HL-60 (cell line): ENCODE results near the gene DBNDD1.
A peak's percentile ranks its signal among the peaks of the same experiment; 100 is the strongest.
"Not testable (repeated sequence)": the region's sequence is repeated elsewhere in the genome, so short reads cannot be mapped to it uniquely, and the experiment has no call there.

Experiments
- DNase-seq, 2 experiments: peaks; one replicate each; pipeline ENCODE4 v3.0.0-alpha.2; 2010 to 2020; ENCODE audit warnings: low read depth in 1 of 2, low spot score in 1 of 2
- H3K27ac ChIP-seq: fragments of 250-450 bp; sonication (Bioruptor Pico); replicated peaks from 2 replicates; pipeline ENCODE4 v1.5.1; 2020; ENCODE audit warnings: mild to moderate bottlenecking, moderate library complexity
- H3K27me3 ChIP-seq: fragments of 250-450 bp; sonication (Bioruptor Pico); 2 replicates; pipeline ENCODE4 v1.5.1; 2021; ENCODE audit warnings: mild to moderate bottlenecking, moderate library complexity; ENCODE audit not compliant: insufficient read depth, poor library complexity, severe bottlenecking
- H3K4me3 ChIP-seq: replicated peaks from 2 replicates; pipeline ENCODE4 v1.5.1; 2011; ENCODE audit warnings: mild to moderate bottlenecking, control low read depth, low read length; ENCODE audit not compliant: insufficient read depth
- CTCF ChIP-seq: IDR thresholded peaks from one replicate; pipeline ENCODE4 v1.5.1; 2011; ENCODE audit warnings: low read length, control low read depth, inconsistent platforms; ENCODE audit not compliant: insufficient read depth
- GABPA ChIP-seq: IDR thresholded peaks from 2 replicates; pipeline ENCODE4 v1.6.1; 2012; ENCODE audit warnings: low read depth
- POLR2AphosphoS5 ChIP-seq: IDR thresholded peaks from 2 replicates; pipeline ENCODE4 v1.6.1; 2012; ENCODE audit warnings: low read depth
- REST ChIP-seq: IDR thresholded peaks from 2 replicates; pipeline ENCODE4 v1.6.1; 2012; ENCODE audit warnings: low read depth; ENCODE audit not compliant: insufficient replicate concordance
- SPI1 ChIP-seq: IDR thresholded peaks from 2 replicates; pipeline ENCODE4 v1.6.1; 2012; ENCODE audit warnings: low read depth, mild to moderate bottlenecking, borderline replicate concordance

The DBNDD1 gene

DNA sequence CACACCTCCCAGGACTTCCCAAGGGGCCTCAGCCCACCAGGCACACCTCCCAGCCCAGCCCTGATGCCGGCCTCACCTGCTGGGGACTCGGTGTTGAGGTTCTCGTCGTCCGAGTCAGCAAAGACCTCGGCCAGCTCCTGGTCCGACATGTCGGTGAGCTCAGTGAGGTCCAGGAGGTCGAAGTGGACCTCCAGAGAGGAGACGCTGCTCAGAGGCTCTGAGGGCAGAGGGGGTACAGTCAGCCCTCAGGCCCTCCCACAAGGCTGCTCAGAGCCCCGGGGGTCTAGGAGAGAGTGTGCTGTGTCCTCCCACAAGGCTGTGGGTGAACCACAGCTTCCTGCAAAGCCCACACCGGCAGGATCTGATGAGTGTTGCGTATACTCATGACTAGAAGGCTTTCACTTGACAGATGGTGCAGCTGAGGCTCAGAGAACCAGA is 10.5 kb downstream of the DBNDD1 start:
- peak; percentile 65; the same call in 1 of the 2 replicates for TF ChIP-seq POLR2AphosphoS5
- no peak for TF ChIP-seq SPI1
- TF ChIP-seq REST = no peak
- Histone ChIP-seq H3K27me3 (no peaks in the 10 kb centered on the region), H3K4me3 (no peak overlapping the region; the same call in 1 of the 2 replicates), H3K27ac (no peak overlapping the region)
- peak in 1 of 2 experiments; percentile 64 for DNase-seq

DNA sequence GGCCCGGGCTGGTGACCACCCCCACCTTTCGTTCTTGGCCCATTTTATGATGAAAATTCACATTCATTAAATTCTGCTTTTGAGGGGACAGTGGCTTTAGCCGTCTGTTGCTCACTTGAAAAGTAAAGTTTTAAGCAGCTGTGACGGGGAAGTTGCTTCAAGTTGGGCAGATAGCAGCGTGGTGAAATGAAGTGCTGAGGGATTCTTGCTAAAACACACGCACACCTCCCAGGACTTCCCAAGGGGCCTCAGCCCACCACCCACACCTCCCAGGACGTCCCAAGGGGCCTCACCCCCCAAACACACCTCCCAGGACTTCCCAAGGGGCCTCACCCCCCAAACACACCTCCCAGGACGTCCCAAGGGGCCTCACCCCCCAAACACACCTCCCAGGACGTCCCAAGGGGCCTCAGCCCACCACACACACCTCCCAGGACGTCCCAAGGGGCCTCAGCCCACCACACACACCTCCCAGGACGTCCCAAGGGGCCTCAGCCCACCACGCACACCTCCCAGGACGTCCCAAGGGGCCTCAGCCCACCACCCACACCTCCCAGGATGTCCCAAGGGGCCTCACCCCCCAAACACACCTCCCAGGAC is 11.5 kb downstream of the DBNDD1 start:
- H3K27ac ChIP-seq, H3K27me3 ChIP-seq, H3K4me3 ChIP-seq, DNase-seq: not testable (repeated sequence)

DNA sequence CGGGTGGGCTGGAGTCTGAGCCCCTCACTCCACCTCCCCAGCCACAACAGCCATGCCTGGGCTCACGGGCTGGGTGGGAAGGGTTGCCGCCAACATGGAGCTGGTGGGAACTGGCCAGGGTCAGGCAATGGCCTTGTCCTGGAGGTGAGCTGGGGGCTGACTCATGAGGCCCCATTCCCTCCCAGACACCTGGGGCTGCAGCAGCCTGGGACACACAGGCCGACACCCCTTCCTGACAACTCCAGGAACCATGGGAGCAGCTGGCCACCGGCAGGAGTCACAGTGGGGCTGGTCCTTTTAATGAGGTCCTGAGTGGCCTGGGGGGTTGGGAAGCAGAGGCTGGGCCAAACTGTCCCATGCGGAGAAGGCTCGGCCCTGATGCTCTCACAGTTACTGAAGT is 12.2 kb downstream of the DBNDD1 start:
- Histone ChIP-seq H3K4me3 (no peak overlapping the region), H3K27me3 (no peaks in the 10 kb centered on the region), H3K27ac (no peak overlapping the region)
- no peak for TF ChIP-seq POLR2AphosphoS5
- no peak for TF ChIP-seq SPI1
- no peak for TF ChIP-seq REST
- no peak for TF ChIP-seq CTCF
- TF ChIP-seq GABPA = no peak
- no peak for DNase-seq

DNA sequence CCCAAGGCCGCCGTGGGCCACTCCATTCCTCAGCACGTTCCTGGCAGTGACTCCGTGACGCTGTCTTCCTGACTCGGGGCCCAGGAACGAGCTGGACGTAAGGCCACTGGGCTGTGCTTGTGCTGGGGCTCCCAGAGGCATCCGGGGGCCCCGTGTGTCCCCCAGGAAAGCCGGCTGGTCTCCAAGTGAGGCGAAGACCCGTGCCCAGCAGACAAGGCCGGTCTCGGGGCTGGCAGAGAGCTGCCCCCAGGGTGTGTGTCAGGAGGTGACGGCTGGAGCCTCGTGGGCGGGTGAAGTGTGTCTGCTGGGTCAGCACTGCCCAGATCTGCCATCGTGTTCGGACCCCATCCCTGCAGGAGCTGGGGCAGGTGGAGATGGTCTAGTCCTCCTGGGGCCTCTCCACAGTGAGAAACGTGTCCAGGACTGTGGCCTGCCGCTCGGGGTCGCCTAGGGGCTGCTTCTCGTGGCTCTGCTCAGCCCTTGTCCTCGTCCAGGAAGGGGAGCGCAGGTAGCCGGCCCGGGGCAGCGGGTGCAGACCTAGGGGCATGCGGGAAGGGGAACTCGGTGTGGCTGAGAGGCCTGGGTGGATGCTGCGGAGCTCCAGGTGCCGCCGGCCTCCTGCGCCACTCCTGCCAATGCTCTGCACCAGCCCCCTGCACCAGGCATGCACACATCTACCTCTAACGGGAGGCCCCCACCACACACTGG is 13.1 kb downstream of the DBNDD1 start:
- Histone ChIP-seq H3K27ac (no peak overlapping the region), H3K4me3 (no peak overlapping the region), H3K27me3 (no peaks in the 10 kb centered on the region)
- no peak for DNase-seq
- TF ChIP-seq SPI1 = no peak
- TF ChIP-seq POLR2AphosphoS5 = no peak
- no peak for TF ChIP-seq REST
- no peak for TF ChIP-seq GABPA
- no peak for TF ChIP-seq CTCF
